H4 (cell line): ENCODE results near the gene KIAA0232. TPM values are rescaled to one million over a fixed set of nuclear protein-coding genes. Genes with fewer than 3 reads are reported as not detected.
"Not testable (repeated sequence)": the region's sequence is repeated elsewhere in the genome, so short reads cannot be mapped to it uniquely, and the experiment has no call there.

Experiments
- DNase-seq: peaks from one replicate; pipeline ENCODE4 v3.0.0-alpha.2; 2015; ENCODE audit warnings: low spot score
- total RNA-seq: library from RNA; depleted of rRNA; stranded (reverse); fragments of >200 nt; shearing (Covaris generic); gene quantifications from 2 replicates; pipeline ENCODE4 v1.2.3, GENCODE V29; 2014

KIAA0232 gene
- total RNA-seq, 1 experiment from 2014 or later, result 24.3 TPM

DNA sequence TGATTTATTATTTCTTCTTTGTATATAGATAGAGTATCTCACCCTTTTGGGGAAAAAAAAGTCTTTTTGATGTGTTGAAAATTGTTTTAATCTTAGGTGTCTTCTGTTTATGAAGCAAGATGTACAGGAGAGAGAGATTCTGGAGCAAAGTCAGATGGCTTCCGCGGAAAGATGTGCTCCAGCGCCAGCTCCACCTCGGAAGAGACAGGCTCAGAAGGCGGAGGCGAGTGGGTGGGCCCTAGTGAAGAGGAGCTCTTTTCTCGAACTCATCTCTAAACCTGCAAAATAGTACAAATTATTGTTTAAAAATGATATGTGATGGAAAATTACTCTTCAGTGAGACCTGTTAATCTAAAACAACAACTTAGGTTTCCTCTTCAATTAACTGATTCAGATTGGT is 98.2 kb downstream of the KIAA0232 start:
- DNase-seq, result no peak

DNA sequence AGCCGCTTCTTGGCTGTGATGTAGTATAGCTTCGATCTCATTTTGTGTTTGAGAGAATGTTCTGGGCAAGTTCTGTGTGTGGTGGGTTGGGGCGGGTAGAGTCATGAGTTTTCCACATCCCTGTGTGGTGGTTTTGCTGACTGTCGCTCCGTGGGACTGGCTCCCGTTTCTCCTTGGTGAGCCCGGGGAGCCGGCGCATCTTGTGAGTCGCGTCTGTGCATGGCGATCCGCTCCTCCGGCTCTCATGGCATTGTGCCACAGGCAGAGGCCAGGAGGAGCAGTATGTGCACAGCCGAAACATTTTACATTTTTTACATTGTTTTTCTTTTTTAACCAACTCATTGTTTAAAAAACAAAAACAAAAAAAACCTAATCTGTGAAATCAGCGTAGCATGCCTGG is 99.4 kb downstream of the KIAA0232 start:
- no peak for DNase-seq

DNA sequence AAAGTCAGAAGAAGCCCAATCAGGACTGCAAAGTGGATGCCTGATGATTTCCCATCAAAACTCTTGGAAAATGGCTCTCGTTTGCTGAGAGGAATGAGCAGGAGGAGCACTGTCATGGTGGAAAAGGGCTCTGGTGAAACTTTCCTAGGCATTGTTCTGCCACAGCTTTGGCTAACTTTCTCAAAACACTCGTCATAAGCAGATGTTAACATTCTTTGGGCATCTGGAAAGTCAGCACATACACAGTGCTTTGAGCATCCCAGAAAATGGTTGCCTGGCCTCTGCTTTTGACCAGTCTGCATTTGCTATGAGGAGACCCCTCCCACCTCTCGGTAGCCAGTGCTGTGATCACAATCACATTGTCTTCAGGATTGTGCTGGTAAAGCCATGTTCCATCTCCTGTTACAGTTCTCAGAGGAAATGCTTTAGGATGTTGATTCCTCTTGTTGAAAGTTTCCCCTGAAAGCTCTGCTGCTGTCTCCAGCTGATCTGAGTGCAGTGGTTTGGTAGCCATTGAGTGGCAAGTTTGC is 101.9 kb downstream of the KIAA0232 start:
- DNase-seq, result no peak

DNA sequence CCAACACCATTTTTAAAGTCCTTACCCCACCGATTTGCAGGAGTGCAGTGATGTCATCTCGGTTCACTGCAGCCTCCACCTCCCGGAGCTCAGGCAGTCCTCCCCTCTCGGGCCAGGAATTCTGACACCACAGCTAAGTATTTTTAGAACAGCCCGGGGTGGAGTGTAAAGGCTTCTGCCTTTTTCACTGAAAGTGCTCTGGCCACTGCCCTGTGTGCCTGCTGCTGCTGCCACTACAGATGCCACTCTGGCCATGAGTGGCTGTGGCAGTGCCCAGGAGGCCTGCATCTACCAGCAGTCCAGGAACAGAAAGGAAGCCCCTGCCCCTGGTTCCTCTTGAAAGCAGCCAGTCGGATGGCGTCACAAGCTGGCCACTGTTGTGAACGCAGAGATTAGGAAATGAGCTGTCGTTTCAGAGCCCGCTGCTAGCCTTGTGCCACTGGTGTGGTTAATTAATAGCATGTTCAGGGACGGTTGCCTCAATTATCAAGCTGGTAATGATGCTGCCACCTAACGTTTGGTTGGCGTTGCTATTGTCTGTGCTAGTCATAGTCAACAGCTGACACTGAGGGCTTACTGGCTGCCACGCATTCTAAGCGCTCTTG is 103.5 kb downstream of the KIAA0232 start:
- no peak for DNase-seq

DNA sequence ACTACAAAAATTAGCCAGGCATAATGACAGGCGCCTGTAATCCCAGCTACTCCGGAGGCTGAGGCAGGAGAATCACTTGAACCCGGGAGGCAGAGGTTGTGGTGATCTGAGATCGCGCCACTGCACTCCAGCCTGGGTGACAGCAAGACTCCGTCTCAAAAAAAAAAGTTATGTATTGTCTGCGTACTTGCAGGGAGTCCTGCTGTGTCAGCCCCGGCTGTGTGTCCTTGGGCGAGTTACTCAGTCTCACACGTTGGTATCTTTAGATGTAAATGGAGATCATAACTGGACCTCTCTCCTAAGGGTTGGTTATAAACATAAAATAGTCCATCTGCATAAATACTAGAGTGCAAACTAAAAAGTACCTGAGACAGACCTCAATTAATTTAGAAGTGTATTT is 104.4 kb downstream of the KIAA0232 start:
- DNase-seq, result no peak

DNA sequence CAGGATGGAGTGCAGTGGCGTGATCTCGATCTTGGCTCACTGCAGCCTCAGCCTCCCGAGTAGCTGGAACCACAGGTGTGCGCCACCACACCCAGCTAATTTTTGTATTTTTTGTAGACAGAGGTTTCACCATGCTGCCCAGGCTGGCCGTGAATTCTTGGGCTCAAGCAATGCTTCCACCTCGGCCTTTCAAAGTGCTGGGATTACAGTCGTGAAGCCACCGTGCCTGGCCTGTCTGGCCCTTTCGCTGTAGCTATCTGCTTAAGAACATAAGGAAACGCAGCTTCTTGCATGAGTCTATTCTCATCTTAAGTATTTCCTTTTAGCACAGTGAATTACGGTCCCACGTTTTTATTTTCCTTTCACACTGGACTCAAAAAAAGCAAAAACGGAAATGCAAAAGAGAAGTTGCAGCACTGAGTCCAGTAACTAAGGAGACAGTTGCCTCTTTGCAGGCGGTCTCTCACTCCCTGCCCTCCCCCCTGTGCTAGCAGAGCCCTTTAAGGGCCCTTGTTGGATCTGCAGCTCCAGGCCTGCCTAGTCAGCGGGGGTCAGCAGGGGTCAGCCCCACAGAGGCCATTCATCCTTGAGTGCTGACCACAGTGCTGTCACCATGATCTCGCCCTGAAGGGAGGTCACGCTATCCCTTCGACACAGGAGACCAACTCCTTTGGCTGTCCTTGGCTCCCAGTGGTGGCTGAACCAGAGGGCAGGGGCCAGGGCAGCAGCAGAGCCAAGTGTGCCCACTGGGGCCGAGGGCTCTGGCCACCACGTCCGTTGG is 105.3 kb downstream of the KIAA0232 start:
- no peak for DNase-seq

DNA sequence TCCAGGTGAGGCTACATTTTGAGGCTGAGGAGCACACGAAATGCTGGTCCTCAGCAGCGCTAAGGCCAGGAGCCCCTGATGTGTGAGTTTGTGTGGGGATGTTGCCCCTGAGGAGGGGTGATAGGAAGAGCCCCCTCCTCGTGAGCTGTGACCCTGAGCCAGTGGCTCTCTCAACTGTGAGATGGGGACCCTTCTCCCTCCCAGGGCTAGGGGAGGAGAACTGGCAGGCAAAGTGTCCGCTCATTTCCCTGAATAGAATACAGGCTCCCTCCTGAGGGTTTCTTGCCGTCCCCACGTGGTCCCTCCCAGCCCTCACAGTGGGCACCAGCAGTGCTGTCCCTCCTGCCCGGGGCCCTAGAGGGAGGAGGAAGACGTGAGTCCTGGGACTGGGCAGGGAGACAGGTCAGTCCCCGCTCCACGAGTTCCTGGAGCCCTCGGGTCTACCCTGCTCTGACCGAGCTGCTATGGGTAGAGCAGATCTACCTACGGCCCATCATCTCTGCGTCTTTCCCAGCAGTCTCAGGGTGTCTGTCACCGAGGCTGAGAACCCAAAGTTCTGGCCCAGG is 106.1 kb downstream of the KIAA0232 start:
- no peak for DNase-seq

DNA sequence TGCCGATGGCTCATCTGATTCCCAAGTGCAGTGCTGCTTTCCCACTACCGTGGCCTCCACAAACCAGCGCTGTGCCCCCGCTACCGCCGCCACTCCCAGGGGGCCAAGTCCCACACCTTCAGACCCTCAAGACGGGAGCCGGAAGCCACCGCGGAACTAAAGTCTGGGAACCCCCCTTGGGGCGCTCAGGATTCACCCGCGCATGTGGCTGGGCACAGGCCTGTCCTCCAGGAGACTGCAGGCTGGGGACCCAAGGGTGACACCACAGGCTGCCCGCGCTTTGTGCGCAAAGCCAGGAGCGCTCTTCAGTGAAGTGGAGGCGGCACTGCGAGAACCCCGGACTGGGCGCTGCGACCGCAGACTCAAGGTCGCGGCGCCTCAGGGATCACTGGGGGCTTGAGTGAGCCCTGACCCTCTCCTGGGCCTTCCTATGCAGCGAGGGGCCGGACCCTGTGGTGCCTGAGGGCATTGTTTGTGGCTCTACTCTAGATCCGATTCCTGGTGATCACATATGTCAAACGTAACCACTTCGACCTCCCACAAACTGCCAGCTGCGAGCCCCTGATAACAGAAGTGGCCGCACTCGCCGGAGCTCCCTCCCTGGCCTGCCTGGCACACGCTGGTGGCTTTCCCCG is 106.7 kb downstream of the KIAA0232 start:
- DNase-seq, result no peak

DNA sequence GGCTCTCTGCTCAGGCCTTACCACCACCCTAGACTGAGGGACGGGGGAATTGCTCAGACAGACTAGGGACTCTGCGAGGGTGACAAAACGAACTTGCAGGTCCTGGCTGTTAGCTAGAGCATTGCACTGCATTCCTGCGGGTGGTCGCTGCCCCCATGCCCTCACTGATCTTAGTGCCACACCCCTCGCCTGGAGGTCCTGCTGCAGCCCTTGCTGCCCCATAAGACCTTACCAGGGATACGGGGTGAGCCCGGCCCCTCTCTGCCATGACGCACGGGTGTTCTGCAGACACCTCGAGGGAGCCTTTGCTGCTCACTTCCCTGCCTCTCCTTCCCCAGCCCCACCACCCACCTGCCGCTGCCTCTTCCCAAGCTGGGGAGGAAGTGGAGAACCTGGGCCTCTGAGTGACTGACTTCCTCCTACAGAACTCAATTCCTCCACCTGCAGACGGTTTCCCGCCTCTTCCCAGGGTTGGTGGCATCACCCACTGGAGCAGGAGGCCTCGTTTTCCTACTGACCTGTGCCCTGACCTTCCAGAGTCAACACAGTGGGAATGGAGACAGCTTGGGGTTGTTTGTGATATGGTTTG is 107.3 kb downstream of the KIAA0232 start:
- DNase-seq, result no peak

DNA sequence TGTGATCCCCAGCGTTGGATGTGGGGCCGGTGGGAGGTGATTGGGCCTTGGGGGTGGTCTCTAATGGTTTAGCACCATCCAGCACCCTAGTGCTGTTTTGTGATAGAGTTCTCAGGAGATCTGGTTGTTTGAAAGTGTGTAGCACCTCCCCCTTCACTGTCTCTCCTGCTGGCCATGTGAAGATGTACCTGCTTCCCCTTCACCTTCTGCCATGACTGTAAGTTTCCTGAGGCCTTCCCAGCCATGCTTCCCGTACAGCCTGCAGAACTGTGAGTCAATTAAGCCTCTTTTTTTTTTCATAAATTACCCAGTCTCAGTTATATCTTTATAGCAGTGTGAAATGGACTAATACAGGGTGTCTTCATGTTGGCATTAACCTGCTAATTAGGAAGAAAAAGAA is 107.8 kb downstream of the KIAA0232 start:
- no peak for DNase-seq

DNA sequence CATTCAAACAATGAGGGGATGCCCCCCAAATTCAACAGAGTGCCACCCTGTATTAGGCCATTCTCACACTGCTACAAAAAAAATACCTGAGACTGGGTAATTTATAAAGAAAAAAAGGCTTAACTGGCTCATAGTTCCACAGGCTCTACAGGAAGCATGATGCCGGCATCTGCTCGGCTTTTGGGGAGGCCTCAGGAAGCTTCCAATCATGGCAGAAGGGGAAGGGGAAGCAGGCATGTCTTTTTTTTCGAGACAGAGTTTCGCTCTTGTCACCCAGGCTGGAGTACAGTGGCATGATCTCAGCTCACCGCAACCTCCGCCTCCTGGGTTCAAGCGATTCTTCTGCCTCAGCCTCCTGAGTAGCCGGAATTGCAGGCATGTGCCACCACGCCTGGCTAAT is 108.4 kb downstream of the KIAA0232 start:
- not testable (repeated sequence) for DNase-seq

DNA sequence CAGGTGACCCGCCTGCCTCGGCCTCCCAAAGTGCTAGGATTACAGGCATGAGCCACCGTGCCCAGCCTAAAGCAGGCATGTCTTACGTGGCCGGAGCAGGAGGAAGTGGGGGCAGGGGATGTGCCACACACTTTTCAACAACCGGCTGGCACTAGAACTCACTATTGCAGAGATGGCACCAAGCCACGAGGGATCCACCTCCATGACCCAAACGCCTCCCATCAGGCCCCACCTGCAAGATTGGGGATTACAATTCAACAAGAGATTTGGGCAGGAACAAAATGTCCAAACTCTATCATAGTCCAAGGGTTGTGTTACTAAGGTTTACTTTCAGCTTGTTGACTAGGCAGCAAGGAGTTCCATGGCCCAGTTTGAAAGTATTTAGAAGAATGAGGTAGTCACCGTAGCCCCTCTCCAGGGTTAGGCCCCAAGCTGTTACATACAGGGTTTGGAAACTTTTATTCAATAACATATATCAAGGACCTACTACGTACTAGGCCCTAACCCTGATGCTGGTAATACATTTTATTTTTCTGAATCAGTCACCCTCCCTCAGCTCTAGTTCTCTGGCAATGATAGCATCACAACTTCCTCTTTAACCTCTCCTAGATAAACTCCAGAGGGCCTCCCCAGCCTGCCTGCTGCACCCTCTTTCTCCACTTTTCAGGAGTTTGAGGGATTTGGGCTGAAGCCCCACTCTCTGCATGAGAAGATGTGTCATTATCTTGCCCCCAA is 109.1 kb downstream of the KIAA0232 start:
- no peak for DNase-seq

DNA sequence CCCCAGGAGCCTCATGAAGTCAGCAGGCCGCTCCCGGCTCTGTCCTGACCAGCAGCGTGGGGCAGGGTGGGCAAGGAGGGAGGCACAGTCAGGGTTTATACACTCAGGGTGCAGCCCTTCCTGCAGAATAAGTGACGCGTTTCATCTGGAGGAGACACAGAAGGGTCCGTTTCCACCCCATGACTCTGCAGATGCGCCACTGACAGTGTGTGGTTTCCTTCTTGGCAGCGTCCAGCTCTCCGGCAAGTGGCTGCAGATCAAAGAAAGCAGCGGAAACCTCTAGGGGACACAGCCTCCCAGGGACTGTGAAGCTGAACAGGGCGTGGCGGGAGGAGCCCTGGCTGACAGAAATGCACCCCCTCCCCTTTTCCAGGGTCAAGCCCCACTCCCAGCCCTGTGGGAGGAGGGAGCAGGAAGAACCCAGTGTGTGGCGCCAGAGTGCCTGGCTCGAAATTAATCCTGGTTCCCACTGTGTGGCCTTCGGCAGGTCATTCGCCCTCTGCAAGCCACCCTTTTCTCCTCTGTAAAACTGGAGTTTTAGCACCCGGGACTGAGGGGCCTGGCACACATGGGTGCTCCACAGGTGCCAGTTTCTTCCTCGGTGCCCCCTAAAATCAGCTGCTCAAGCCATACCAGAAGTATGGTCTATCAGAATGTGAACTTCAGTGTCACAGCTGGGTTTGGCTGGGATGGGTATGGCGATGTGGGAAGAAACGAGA is 109.8 kb downstream of the KIAA0232 start:
- peak; percentile 71 for DNase-seq

DNA sequence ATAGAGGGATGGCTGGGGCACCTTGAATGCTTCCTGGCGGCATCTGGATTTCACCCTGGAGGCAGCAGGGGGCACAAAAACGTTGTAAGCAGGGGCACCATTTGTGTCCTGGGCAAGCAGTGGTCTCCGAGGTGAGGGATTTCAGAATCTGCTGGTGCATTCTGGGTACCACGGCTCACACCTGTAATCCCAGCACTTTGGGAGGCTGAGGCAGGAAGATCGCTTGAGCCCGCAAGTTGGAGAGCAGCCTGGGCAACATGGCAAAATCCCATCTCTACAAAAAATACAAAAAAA is 110.3 kb downstream of the KIAA0232 start:
- no peak for DNase-seq

DNA sequence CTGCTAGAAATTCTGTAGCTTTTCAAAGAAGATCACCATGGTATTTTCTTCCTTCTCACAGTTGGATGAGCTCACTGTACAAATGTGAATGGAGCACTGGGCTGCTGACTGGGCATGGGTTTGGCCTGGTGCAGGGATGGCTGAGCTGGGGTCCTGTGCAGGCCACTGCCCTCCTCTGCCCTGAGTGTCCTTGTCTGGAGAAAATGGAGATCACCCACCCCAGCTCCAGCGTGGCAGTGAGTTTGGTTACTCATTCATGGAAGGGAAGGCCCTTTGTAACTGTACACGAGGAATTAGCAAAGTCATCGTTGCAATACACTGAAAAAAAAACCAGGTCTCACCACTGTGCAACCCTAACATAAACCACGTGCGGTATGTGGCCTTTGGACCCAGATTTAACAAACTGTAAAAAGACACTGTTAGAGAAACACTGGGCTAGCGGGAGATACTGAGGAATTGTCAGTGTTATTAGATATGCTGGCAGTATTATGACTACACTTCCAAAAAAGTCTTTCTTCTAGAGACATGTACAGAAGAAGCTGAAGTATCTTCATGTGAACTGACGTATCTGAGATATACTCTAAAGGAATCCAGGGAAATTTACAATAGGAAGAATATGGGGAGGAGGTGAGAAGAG is 111.0 kb downstream of the KIAA0232 start:
- DNase-seq, result peak; percentile 61

DNA sequence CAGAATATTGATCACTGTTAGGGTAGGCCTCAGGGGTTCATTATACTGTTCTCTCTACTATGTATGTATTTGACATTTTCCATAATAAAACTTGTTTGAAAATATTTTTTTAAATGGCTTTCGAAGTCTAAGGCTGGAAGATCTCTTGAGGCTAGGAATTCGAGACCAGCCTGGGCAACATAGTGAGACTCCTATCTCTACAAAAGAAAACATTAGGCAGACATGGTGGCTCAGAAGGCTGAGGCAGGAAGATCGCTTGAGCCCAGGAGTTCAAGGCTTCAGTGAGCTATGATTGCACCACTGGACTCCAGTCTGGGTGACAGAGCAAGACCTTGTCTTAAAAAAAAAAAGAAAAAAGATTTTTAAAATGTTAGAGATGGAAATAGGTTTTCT is 111.6 kb downstream of the KIAA0232 start:
- no peak for DNase-seq

DNA sequence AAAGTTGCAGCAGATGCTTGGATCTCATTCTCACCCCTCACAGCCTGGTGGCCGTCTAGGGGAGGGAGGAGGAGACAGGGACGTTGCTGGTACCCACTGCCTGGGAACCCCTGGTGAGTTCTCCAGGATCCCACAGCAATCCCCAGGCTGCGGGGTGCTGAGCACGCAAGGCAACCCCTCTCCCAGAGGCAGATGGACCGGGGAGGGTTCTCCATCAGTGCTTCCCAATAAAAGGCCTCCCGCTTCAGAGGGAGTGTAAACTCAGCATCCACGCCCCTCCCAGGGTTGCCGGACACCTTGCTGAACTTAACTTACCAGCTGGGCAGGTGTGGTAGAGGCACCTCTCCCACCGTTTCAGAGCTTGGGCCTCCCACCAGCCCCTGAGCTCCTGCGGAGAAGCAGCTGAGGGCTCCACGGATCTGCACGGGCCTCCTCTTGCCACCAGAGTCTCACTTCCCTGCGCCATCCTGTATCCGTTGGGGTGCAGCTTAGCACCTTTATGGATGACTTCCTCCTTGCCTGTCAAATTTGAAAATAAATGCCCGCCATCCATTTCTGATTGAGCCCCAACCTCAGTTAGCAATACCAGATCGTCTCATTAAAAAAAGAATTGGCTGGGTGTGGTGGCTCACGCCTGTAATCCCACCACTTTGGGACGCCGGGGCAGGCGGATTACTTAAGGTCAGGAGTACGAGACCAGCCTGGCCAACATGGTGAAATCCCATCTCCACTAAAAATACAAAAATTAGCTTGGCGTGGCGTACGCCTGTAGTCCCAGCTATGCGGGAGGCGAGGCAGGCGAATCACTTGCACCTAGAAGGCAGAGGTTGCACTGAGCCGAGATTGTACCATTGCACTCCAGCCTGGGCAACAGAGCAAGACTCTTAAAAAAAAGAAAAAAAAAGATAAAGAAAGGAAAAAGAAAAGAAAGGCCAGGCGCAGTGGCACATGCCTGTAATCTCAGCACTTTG is 112.3 kb downstream of the KIAA0232 start:
- DNase-seq, result no peak

DNA sequence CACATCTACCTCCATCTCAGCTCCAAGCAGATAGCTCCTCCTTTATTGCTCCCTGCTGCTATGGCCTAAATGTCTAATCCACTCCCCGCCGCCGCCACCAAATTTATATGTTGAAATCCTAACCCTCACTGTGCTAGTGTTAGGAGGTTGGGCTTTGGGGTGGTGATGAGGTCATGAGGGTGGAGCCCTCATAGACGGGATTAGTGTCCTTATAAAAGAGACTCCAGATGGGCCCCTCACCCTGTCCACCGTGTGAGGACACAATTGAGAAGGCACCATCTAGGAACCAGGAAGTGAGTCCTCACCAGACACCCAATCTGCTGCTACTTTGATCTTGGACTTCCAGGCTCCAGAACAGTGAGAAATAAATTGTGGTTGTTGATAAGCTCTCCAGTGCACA is 113.5 kb downstream of the KIAA0232 start:
- DNase-seq, result no peak

DNA sequence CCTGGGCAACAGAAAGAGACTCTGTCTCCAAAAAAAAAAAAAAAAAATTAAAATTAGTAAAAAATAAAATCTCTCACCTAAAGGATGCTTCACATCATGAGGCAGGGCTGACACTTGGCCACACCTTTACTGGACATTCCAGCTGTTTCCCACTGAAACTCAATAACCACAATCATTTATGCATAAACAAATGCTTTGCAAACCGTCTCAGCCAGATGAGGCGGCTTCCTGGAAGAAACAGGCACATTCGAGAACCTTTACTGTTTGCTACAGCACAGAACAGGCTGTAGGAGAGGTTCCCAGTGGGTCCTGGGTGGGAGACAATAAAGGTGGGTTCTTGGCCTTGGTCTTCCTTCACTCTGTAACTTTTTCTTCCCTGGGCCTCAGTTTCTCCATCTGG is 116.2 kb downstream of the KIAA0232 start:
- peak; percentile 54 for DNase-seq
